Ovary (tissue), 9 donors: ENCODE measurements around the gene TEX26. TPM values are rescaled to one million over a fixed set of nuclear protein-coding genes. Genes with fewer than 3 reads are reported as not detected.
A peak's percentile ranks its signal among the peaks of the same experiment; 100 is the strongest.

Experiments used
- DNase-seq, 5 donors: peaks; one replicate each; pipeline ENCODE4 v3.0.0-alpha.2; 2019 to 2020
- H3K27ac ChIP-seq, 2 donors: fragments of 200-600 bp; one replicate each; pipeline versions ENCODE4 v1.5.1 to v1.8.0; 2019 to 2022
- H3K27me3 ChIP-seq: fragments of 200-600 bp; one replicate; pipeline ENCODE4 v1.8.0; 2022
- H3K36me3 ChIP-seq: fragments of 200-600 bp; sonication (generic); one replicate; pipeline ENCODE4 v1.5.1; 2019
- H3K4me1 ChIP-seq: one replicate; pipeline ENCODE4 v1.8.1; 2013; ENCODE audit warnings: mild to moderate bottlenecking, moderate library complexity; ENCODE audit not compliant: insufficient read depth
- H3K4me3 ChIP-seq: fragments of 200-600 bp; sonication (generic); one replicate; pipeline ENCODE4 v1.5.1; 2017
- H3K9me3 ChIP-seq, 2 donors: fragments of 200-600 bp in 1 of 2; sonication (generic) in 1 of 2; one replicate each; pipeline versions ENCODE4 v1.5.1 to v1.8.1; 2013 to 2019; ENCODE audit warnings: mild to moderate bottlenecking in 1 of 2, moderate library complexity in 1 of 2
- EP300 ChIP-seq: sonication (generic); formaldehyde crosslinking; IDR thresholded peaks from one replicate; pipeline ENCODE4 v1.6.1; 2017; ENCODE audit warnings: antibody characterized with exemption
- POLR2A ChIP-seq: fragments of 450-650 bp; IDR thresholded peaks from one replicate; pipeline ENCODE4 v1.6.1; 2017; ENCODE audit warnings: antibody characterized with exemption, mild to moderate bottlenecking, moderate library complexity
- WGBS, 3 donors: extraction: QIAGEN DNeasy Blood & Tissue Kit in 1 of 3; methylation state at CpG; one replicate each; pipeline versions ENCODE4 v1.1.5 to v1.1.7; 2013 to 2017; 5-methylcytosine and 5-hydroxymethylcytosine counted together
- intact Hi-C, 4 donors: fragments of 100-400 bp; cut with DNase I; formaldehyde crosslinking; loops; one replicate each; pipeline versions ENCODE4 v1.11.0 to v1.15.1; 2022 to 2023
- polyA plus RNA-seq, 2 donors: library from polyadenylated mRNA; stranded (reverse); fragments of 200-250 nt in 1 of 2; fragments of 350-450 nt in 1 of 2; fragmentation: Illumina TruSeq in 1 of 2; extraction: RNeasy Lipid Tissue Mini Kit (QIAGEN cat#74804) in 1 of 2; gene quantifications; one replicate each; pipeline ENCODE4 v1.2.3, GENCODE V29; 2013 to 2014
- total RNA-seq, 7 donors: library from RNA; depleted of rRNA in 2 of 7; stranded (reverse); fragments of >200 nt in 2 of 7; fragmentation: NEBNext Ultra II Directional in 3 of 7; extraction: Animal tissue kit (Norgen Biotek cat#: 25700) in 3 of 7; gene quantifications; one replicate each; pipeline versions ENCODE4 v1.1.0 to v1.2.4, GENCODE V29; 2016 to 2023
- TF ChIP-seq, protein P1 (sequence below), 3 donors: fragments of 450-650 bp in 2 of 3; fragments of 200-600 bp in 1 of 3; IDR thresholded peaks; one replicate each; pipeline versions ENCODE4 v1.5.1 to v1.8.0; 2016 to 2022; ENCODE audit warnings: antibody characterized with exemption in 3 of 3, mild to moderate bottlenecking in 1 of 3
- donor health status: DM: no; HTN: no; CAD: no; lungs with moderate emphysema.
- donor health status: DM: no; HTN: no; CAD: no.
- donor health status: Bipolar disorder and iron deficiency.
- donor health status: DM: yes; HTN: yes; CAD: no.
- donor health status: DM: no; HTN: no; CAD: no.
- donor health status: DM: yes; HTN: yes; CAD: no.

Gene TEX26
- total and polyA plus RNA-seq, 9 donors = 0.45 TPM; not detected in 8

DNA sequence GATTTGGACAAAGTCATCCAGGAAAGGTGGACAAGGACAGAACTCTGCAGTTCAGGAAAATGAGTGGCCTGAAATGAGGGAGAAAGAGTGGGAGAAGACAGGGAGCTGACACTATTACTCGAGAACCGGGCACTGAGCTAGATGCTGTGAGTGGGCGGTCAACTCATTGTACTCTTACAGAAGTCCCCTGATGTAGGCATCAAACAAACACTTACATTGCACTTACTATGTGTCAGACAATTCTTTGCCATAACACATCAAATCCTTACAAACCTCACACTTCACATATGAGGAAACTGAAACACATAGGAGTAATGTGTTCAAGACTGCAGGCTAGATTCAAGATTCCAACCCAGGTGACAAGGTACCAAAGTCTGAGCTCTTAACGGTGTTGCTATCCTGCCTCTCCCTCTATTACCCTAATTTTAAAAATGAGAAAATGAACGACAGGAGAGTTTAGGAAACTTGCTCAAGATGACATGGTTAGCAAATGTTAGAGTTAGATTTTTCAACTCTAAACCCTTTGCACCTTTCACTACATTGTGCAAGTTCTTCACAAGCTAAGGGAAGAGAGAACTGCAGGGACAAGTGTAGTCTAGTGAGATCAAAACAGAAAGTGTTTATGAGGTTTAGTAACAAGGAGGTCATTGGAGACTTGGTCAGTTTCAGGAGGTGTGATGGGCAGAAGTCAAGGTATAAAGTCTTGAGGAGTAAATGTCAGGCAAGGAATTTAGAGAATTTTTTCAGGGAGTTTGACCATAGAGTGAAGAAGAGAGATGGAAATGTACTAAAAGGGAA lies 31.3 kb upstream of the TEX26 start:
- Histone ChIP-seq H3K4me3 (no peak overlapping the region), H3K27me3 (no peaks in the 10 kb centered on the region), H3K36me3 (no peaks in the 10 kb centered on the region), H3K4me1 (peaks cover 3% of the 10 kb centered on the region), H3K9me3 (no peaks in the 10 kb centered on the region), H3K27ac (no peak overlapping the region)
- 82 to 91% (median 83%) methylated on average over 5 of the region's 5 CpGs for WGBS, 3 donors
- no peak for TF ChIP-seq POLR2A
- no peak for TF ChIP-seq EP300
- TF ChIP-seq, protein P1, sequence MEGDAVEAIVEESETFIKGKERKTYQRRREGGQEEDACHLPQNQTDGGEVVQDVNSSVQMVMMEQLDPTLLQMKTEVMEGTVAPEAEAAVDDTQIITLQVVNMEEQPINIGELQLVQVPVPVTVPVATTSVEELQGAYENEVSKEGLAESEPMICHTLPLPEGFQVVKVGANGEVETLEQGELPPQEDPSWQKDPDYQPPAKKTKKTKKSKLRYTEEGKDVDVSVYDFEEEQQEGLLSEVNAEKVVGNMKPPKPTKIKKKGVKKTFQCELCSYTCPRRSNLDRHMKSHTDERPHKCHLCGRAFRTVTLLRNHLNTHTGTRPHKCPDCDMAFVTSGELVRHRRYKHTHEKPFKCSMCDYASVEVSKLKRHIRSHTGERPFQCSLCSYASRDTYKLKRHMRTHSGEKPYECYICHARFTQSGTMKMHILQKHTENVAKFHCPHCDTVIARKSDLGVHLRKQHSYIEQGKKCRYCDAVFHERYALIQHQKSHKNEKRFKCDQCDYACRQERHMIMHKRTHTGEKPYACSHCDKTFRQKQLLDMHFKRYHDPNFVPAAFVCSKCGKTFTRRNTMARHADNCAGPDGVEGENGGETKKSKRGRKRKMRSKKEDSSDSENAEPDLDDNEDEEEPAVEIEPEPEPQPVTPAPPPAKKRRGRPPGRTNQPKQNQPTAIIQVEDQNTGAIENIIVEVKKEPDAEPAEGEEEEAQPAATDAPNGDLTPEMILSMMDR (IDR thresholded peaks at IDR 0.05) = no peak
- intact Hi-C loops = no loop called here
- no peak for DNase-seq

DNA sequence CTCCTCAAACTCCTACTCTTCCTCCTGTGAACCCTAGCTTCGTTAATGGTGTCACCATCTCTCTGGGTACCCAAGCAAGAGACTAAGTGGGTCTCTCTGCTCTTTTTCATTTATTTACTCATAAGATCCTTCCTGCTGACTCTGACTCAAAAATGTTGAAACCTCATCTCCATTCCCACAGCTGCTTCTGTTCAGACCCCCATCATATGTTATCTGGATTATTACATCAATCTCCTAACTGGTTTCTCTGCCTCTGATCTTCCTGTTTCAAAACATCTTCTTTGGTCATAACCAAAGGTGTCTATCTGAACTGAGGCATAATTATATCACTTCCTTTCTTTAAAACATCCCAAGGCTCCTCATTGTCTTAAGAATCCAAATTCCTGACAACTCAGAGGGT lies 28.4 kb upstream of the TEX26 start:
- no peaks in the 10 kb centered on the region for H3K27me3 ChIP-seq
- no peaks in the 10 kb centered on the region for H3K9me3 ChIP-seq
- H3K4me3 ChIP-seq = no peak overlapping the region
- peaks cover 25% of the 10 kb centered on the region for H3K4me1 ChIP-seq
- H3K36me3 ChIP-seq = no peaks in the 10 kb centered on the region
- intact Hi-C loops = no loop called here
- WGBS, 3 donors = 92 to 94% (median 93%) methylated on average over 1 of the region's 1 CpG
- no peak for DNase-seq
- no peak overlapping the region for H3K27ac ChIP-seq
- TF ChIP-seq EP300 (no peak), POLR2A (no peak)
- TF ChIP-seq, protein P1 (IDR thresholded peaks at IDR 0.05) = no peak

DNA sequence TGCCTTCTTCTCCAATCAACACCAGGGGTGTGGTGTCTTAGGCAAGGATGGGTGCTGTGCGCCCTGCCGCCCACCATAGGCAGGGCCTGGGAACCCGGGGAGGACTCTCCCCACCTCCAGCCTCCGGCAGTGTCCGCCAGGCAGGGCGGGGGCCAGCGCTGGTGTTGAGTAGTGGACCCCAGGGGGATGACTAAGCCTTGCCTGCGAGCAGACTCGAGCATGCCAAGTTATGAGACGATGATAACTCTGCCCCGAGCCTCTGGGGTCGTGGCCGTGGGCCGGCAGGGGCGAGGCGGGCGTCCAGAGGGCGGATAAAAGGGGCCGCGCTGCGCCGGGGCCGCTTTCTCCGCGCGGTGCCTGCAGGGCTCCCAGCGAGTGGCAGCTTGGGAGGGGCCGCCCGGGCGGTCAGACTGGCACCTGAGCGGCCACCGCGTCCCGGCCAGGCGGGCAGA lies 26.5 kb upstream of the TEX26 start, which contains the start of gene MEDAG:
Gene MEDAG (plus strand): TSS at position 340 of the 452 bp plus-strand sequence. CDS start 245 bp downstream, outside the sequence.
- H3K4me1 ChIP-seq = peaks cover 25% of the 10 kb centered on the region
- intact Hi-C loops = no loop called here
- peak within 1 kb of the TSS; percentile 51 to 73 for H3K27ac ChIP-seq
- no peaks in the 10 kb centered on the region for H3K9me3 ChIP-seq
- H3K27me3 ChIP-seq = no peaks in the 10 kb centered on the region
- WGBS, 3 donors = 2 to 5% (median 3%) methylated on average over 28 to 35 of the region's 35 CpGs
- H3K4me3 ChIP-seq = peak within 1 kb of the TSS; percentile 39
- TF ChIP-seq EP300 = no peak
- TF ChIP-seq POLR2A = no peak
- TF ChIP-seq, protein P1 (IDR thresholded peaks at IDR 0.05) = no peak
- no peaks in the 10 kb centered on the region for H3K36me3 ChIP-seq
- DNase-seq = peak; percentile 70 to 89 (median 79)

DNA sequence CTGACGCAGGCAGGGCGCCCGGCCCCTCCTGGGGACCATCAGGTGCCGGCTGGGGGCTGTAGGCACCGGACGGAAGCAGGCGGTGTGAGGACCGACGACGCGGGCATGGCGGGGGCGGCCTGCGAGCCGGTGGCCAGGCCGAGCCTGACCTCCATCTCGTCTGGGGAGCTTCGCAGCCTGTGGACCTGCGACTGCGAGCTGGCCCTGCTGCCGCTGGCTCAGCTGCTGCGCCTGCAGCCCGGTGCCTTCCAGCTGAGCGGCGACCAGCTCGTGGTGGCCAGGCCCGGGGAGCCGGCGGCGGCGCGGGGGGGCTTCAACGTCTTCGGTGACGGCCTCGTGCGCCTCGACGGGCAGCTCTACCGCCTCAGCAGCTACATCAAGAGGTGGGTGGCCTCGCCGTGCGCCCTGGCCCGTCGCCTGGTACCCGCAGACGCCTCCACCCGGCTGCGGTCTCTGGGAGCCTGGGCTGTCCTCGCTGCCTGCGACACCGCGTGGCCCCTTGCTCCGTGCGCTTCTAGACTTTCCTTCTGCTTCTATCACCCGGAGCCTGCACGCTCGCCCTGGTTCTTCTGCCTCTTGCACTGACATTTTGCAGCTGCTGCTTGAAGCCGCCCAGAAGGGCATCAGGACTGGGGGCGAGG lies 25.9 kb upstream of the TEX26 start:
- Histone ChIP-seq H3K27me3 (no peaks in the 10 kb centered on the region), H3K4me3 (peak overlapping the region; percentile 39), H3K9me3 (no peaks in the 10 kb centered on the region), H3K27ac (peak overlapping the region; percentile 51 to 60), H3K36me3 (no peaks in the 10 kb centered on the region), H3K4me1 (peaks cover 25% of the 10 kb centered on the region)
- DNase-seq = peak in 4 of 5 donors; percentile 24 to 56 (median 43)
- 10 to 20% (median 15%) methylated on average over 19 to 60 of the region's 60 CpGs for WGBS, 3 donors
- intact Hi-C loops = no loop called here
- no peak for TF ChIP-seq EP300
- TF ChIP-seq, protein P1 (IDR thresholded peaks at IDR 0.05) = no peak
- TF ChIP-seq POLR2A = no peak
